ENCODE data around the gene NARF. TPM values are rescaled to one million over a fixed set of nuclear protein-coding genes. Genes with fewer than 3 reads are reported as not detected.

Gene NARF
- total RNA-seq, 1 experiment from 2014 or later = 96.7 TPM

DNA sequence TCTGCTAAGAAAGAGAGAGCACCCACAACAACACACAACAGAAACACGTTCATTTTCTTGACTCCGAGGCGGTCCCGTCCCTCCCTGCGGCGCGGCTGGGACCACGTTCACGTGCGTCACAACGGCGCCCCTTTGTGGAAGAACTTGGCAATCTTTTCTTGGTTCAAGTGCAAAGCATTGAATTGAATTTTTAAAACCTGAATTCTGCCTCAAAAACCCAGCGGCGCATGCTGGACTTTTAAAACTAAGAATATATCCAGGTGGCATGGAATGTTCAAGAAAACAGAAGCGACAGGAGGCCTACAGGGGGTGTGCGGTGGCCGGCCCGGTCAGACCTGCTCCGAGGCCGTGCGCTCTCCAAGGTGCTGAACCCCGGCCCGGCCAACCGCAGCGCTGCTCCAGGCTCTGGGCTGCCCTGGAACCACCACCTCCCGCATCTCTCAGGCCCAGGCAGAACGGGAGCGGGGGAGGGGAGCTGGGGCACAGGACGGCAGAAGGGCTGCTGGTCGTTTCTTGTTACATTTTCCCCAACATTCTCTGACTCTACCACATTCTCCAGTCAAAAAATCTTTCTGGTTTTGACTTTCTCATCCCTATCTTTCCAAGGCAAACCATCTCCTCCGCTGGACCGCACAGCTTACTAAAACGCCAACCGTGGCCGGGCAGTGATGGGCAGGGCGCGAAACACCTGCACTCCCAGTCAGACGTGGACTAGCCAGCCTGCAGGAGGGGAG lies 43.8 kb upstream of the NARF start (continued):
- TF ChIP-seq SMAD4 (CRISPR knock-in tag; IDR thresholded peaks at IDR 0.05) = peak; percentile 71; the same call in 1 of the 2 replicates
- TF ChIP-seq, protein P1, sequence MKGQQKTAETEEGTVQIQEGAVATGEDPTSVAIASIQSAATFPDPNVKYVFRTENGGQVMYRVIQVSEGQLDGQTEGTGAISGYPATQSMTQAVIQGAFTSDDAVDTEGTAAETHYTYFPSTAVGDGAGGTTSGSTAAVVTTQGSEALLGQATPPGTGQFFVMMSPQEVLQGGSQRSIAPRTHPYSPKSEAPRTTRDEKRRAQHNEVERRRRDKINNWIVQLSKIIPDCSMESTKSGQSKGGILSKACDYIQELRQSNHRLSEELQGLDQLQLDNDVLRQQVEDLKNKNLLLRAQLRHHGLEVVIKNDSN (CRISPR knock-in tag; IDR thresholded peaks at IDR 0.05) = peak; percentile 74
- TF ChIP-seq JAZF1 (CRISPR knock-in tag; IDR thresholded peaks at IDR 0.05) = no peak
- TF ChIP-seq ZNF317 (CRISPR knock-in tag; IDR thresholded peaks at IDR 0.05; ENCODE audit: borderline replicate concordance, low read depth) = 0 out of 2 replicates have a peak, but pooled peaks have one; percentile 48
- TF ChIP-seq GRHL2 (CRISPR knock-in tag; IDR thresholded peaks at IDR 0.05; ENCODE audit: insufficient replicate concordance, severe bottlenecking) = no peak
- TF ChIP-seq ZNF232 (CRISPR knock-in tag; IDR thresholded peaks at IDR 0.05) = peak; percentile 94
- TF ChIP-seq, protein P2, sequence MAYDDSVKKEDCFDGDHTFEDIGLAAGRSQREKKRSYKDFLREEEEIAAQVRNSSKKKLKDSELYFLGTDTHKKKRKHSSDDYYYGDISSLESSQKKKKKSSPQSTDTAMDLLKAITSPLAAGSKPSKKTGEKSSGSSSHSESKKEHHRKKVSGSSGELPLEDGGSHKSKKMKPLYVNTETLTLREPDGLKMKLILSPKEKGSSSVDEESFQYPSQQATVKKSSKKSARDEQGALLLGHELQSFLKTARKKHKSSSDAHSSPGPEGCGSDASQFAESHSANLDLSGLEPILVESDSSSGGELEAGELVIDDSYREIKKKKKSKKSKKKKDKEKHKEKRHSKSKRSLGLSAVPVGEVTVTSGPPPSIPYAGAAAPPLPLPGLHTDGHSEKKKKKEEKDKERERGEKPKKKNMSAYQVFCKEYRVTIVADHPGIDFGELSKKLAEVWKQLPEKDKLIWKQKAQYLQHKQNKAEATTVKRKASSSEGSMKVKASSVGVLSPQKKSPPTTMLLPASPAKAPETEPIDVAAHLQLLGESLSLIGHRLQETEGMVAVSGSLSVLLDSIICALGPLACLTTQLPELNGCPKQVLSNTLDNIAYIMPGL (CRISPR knock-in tag; IDR thresholded peaks at IDR 0.05) = peak; percentile 73; the same call in 1 of the 2 replicates
- TF ChIP-seq NFYB (CRISPR knock-in tag; conservative IDR thresholded peaks at IDR 0.05; ENCODE audit: low read depth) = no peak
- peak; percentile 72; the same call in 1 of the 2 replicates for TF ChIP-seq CREM (CRISPR knock-in tag; IDR thresholded peaks at IDR 0.05)
- no peak for TF ChIP-seq NR3C1 (CRISPR knock-in tag; conservative IDR thresholded peaks at IDR 0.05; ENCODE audit: low read depth)
- peak; percentile 85 for TF ChIP-seq FOXK1 (CRISPR knock-in tag; IDR thresholded peaks at IDR 0.05)
- TF ChIP-seq TEAD1 (CRISPR knock-in tag; IDR thresholded peaks at IDR 0.05) = peak; percentile 95
- TF ChIP-seq, protein P3, sequence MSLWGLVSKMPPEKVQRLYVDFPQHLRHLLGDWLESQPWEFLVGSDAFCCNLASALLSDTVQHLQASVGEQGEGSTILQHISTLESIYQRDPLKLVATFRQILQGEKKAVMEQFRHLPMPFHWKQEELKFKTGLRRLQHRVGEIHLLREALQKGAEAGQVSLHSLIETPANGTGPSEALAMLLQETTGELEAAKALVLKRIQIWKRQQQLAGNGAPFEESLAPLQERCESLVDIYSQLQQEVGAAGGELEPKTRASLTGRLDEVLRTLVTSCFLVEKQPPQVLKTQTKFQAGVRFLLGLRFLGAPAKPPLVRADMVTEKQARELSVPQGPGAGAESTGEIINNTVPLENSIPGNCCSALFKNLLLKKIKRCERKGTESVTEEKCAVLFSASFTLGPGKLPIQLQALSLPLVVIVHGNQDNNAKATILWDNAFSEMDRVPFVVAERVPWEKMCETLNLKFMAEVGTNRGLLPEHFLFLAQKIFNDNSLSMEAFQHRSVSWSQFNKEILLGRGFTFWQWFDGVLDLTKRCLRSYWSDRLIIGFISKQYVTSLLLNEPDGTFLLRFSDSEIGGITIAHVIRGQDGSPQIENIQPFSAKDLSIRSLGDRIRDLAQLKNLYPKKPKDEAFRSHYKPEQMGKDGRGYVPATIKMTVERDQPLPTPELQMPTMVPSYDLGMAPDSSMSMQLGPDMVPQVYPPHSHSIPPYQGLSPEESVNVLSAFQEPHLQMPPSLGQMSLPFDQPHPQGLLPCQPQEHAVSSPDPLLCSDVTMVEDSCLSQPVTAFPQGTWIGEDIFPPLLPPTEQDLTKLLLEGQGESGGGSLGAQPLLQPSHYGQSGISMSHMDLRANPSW (CRISPR knock-in tag; conservative IDR thresholded peaks at IDR 0.05; ENCODE audit: low read depth) = no peak
- TF ChIP-seq NFATC4 (CRISPR knock-in tag; IDR thresholded peaks at IDR 0.05) = no peak
- 0 out of 2 replicates have a peak, but pooled peaks have one; percentile 67 for TF ChIP-seq KAT7 (CRISPR knock-in tag; IDR thresholded peaks at IDR 0.05; ENCODE audit: borderline replicate concordance)
- TF ChIP-seq, protein P4, sequence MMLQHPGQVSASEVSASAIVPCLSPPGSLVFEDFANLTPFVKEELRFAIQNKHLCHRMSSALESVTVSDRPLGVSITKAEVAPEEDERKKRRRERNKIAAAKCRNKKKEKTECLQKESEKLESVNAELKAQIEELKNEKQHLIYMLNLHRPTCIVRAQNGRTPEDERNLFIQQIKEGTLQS (CRISPR knock-in tag; conservative IDR thresholded peaks at IDR 0.05) = no peak
- no peak for TF ChIP-seq ZNF671 (CRISPR knock-in tag; IDR thresholded peaks at IDR 0.05)
- peak; percentile 85 for TF ChIP-seq TEAD4 (CRISPR knock-in tag; IDR thresholded peaks at IDR 0.05)
- TF ChIP-seq, protein P5, sequence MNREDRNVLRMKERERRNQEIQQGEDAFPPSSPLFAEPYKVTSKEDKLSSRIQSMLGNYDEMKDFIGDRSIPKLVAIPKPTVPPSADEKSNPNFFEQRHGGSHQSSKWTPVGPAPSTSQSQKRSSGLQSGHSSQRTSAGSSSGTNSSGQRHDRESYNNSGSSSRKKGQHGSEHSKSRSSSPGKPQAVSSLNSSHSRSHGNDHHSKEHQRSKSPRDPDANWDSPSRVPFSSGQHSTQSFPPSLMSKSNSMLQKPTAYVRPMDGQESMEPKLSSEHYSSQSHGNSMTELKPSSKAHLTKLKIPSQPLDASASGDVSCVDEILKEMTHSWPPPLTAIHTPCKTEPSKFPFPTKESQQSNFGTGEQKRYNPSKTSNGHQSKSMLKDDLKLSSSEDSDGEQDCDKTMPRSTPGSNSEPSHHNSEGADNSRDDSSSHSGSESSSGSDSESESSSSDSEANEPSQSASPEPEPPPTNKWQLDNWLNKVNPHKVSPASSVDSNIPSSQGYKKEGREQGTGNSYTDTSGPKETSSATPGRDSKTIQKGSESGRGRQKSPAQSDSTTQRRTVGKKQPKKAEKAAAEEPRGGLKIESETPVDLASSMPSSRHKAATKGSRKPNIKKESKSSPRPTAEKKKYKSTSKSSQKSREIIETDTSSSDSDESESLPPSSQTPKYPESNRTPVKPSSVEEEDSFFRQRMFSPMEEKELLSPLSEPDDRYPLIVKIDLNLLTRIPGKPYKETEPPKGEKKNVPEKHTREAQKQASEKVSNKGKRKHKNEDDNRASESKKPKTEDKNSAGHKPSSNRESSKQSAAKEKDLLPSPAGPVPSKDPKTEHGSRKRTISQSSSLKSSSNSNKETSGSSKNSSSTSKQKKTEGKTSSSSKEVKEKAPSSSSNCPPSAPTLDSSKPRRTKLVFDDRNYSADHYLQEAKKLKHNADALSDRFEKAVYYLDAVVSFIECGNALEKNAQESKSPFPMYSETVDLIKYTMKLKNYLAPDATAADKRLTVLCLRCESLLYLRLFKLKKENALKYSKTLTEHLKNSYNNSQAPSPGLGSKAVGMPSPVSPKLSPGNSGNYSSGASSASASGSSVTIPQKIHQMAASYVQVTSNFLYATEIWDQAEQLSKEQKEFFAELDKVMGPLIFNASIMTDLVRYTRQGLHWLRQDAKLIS (CRISPR knock-in tag; IDR thresholded peaks at IDR 0.05; ENCODE audit: borderline replicate concordance) = no peak
- TF ChIP-seq RORB (CRISPR knock-in tag; IDR thresholded peaks at IDR 0.05) = no peak
- TF ChIP-seq ZNF263 (CRISPR knock-in tag; IDR thresholded peaks at IDR 0.05; ENCODE audit: low read depth) = no peak
- no peak for TF ChIP-seq ZNF396 (CRISPR knock-in tag; IDR thresholded peaks at IDR 0.05; ENCODE audit: borderline replicate concordance)
- TF ChIP-seq, protein P6, sequence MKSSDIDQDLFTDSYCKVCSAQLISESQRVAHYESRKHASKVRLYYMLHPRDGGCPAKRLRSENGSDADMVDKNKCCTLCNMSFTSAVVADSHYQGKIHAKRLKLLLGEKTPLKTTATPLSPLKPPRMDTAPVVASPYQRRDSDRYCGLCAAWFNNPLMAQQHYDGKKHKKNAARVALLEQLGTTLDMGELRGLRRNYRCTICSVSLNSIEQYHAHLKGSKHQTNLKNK (CRISPR knock-in tag; IDR thresholded peaks at IDR 0.05) = no peak
- TF ChIP-seq MXD4 (CRISPR knock-in tag; IDR thresholded peaks at IDR 0.05; ENCODE audit: borderline replicate concordance) = no peak
- no peak for TF ChIP-seq FOXJ3 (CRISPR knock-in tag; IDR thresholded peaks at IDR 0.05; ENCODE audit: borderline replicate concordance)
- TF ChIP-seq ESRRA (CRISPR knock-in tag; IDR thresholded peaks at IDR 0.05; ENCODE audit: borderline replicate concordance) = peak; percentile 87; the same call in 1 of the 2 replicates
- 0 out of 2 replicates have a peak, but pooled peaks have one; percentile 45 for TF ChIP-seq NR2C2 (CRISPR knock-in tag; IDR thresholded peaks at IDR 0.05)
- no peak; the same call in 1 of the 2 replicates for TF ChIP-seq TCF7 (CRISPR knock-in tag; IDR thresholded peaks at IDR 0.05; ENCODE audit: low read depth)

All from WTC11 (cell line).